ENCODE measurements around the gene PIK3CB. TPM values are rescaled to one million over a fixed set of nuclear protein-coding genes. Genes with fewer than 3 reads are reported as not detected.

Gene PIK3CB
- total RNA-seq, 4 donors from 2014 or later = 24.9 to 94.7 (median 36.8) TPM

DNA sequence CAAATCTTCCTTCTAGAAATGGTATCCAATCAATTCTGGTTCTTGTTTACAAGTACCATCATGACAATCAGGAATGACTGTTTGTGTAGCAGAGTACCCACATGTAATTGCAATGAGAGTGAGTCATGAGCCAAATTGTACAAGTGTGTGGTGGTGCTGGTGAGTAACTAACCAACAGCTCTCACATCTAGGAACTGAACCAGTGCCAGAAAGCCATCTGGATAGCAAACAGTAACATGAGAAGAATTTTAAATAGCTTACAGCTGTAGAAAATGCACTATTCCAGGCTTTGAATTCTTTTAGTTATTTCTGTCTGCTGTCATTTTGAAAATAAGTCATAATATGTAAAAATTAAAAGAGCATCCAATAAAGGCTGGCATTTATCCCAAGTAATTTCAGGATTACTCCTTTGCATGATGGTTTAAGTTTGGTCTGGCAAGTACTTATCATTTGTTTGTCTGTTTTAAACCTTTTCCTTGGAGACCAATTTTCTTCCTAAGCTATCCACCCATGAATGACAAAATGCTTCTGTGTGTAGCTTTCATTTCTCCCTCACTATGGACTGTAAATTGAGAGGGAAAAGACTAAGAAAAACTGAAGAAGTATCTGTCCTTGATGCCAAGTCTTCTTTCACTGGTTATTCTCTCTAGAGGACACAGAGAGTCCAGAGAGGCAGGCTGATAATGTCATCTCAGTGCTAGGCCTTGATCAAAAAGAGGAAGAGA, 60.0 kb downstream of the PIK3CB start:
- peak; percentile 75 to 89 for DNase-seq
- peak overlapping the region; percentile 77 to 86 (median 78) for H3K27ac ChIP-seq
- no peaks in the 10 kb centered on the region for H3K36me3 ChIP-seq
- in situ Hi-C loops (cut with MboI; ENCODE audit: low sequenced_read_pairs in 4 of 4) = no loop called here
- TF ChIP-seq, protein P1, sequence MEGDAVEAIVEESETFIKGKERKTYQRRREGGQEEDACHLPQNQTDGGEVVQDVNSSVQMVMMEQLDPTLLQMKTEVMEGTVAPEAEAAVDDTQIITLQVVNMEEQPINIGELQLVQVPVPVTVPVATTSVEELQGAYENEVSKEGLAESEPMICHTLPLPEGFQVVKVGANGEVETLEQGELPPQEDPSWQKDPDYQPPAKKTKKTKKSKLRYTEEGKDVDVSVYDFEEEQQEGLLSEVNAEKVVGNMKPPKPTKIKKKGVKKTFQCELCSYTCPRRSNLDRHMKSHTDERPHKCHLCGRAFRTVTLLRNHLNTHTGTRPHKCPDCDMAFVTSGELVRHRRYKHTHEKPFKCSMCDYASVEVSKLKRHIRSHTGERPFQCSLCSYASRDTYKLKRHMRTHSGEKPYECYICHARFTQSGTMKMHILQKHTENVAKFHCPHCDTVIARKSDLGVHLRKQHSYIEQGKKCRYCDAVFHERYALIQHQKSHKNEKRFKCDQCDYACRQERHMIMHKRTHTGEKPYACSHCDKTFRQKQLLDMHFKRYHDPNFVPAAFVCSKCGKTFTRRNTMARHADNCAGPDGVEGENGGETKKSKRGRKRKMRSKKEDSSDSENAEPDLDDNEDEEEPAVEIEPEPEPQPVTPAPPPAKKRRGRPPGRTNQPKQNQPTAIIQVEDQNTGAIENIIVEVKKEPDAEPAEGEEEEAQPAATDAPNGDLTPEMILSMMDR (IDR thresholded peaks at IDR 0.05 in 4 of 5, conservative IDR thresholded peaks at IDR 0.05 in 1 of 5) = no peak
- TF ChIP-seq POLR2A (IDR thresholded peaks at IDR 0.05) = no peak
- intact Hi-C loops (cut with DNase I; ENCODE audit: low total_unique reads) = loop anchor here (2.0 to 10.0 kb wide), 3 partner anchors 24 to 140 kb away; partner anchors contain the start of gene PIK3CB
- no peaks in the 10 kb centered on the region for H3K9me3 ChIP-seq
- peak; percentile 99 for ATAC-seq
- no peaks in the 10 kb centered on the region for H3K27me3 ChIP-seq
- no peak overlapping the region for H3K4me3 ChIP-seq
- H3K4me1 ChIP-seq = peaks cover 26 to 43% of the 10 kb centered on the region in 2 donors

DNA sequence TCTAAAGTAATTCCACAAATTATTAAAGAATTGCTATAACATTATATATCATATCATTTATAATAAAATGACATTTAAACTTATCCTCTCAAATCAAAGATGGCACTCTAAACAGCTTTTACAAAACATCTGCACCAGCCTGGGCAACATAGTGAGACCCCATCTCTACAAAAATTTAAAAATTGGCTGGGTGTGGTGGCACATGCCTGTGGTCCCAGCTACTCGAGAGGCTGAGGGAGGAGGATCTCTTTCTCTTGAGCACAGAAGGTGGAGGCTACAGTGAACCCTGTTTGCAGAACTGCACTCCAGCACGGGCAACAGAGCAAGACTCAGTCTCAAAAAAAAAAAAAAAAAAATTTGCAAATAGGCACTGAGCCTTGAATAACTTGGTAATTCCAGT, 63.1 kb downstream of the PIK3CB start:
- no peaks in the 10 kb centered on the region for H3K9me3 ChIP-seq
- intact Hi-C loops (cut with DNase I; ENCODE audit: low total_unique reads) = loop anchor here (10.0 kb wide), 1 partner anchor 143 kb away; no protein-coding TSS in a partner anchor
- no peak for ATAC-seq
- in situ Hi-C loops (cut with MboI; ENCODE audit: low sequenced_read_pairs in 4 of 4) = no loop called here
- peaks cover 29 to 33% of the 10 kb centered on the region in 2 donors for H3K4me1 ChIP-seq
- H3K36me3 ChIP-seq = peaks cover 0 to 9% of the 10 kb centered on the region in 2 donors
- DNase-seq = no peak
- no peak overlapping the region for H3K4me3 ChIP-seq
- no peaks in the 10 kb centered on the region for H3K27me3 ChIP-seq
- H3K27ac ChIP-seq = no peak overlapping the region
- TF ChIP-seq, protein P1 (IDR thresholded peaks at IDR 0.05 in 4 of 5, conservative IDR thresholded peaks at IDR 0.05 in 1 of 5) = no peak
- no peak for TF ChIP-seq POLR2A (IDR thresholded peaks at IDR 0.05)

DNA sequence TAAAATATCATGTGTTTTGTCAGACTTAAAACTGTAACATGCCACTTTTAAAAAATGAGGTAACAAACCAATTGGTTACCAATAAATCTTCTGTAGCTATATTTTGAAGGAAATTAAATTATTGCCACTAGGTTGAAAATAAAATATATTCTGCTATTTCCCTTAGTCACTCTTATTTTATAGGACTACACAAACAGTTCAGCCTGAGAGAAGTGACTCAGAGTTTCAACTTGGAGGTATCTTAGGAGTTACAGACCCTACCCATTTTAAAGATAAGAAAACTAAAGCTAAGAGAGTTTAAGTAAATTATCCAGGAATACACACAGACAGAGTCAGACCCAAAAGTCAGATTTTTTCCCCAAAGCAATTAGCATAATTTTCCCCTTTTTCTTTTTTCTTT, 65.1 kb downstream of the PIK3CB start:
- intact Hi-C loops (cut with DNase I; ENCODE audit: low total_unique reads) (loop anchor here (10.0 kb wide), 1 partner anchor 145 kb away; no protein-coding TSS in a partner anchor), in situ Hi-C loops (cut with MboI; ENCODE audit: low sequenced_read_pairs in 4 of 4) (no loop called here)
- peaks cover 9 to 17% of the 10 kb centered on the region in 2 donors for H3K4me1 ChIP-seq
- DNase-seq (no peak), ATAC-seq (no peak)
- H3K27ac ChIP-seq = no peak overlapping the region
- H3K36me3 ChIP-seq = peaks cover 0 to 9% of the 10 kb centered on the region in 2 donors
- no peak overlapping the region for H3K4me3 ChIP-seq
- no peaks in the 10 kb centered on the region for H3K9me3 ChIP-seq
- no peaks in the 10 kb centered on the region for H3K27me3 ChIP-seq
- TF ChIP-seq, protein P1 (IDR thresholded peaks at IDR 0.05 in 4 of 5, conservative IDR thresholded peaks at IDR 0.05 in 1 of 5) = no peak
- no peak for TF ChIP-seq POLR2A (IDR thresholded peaks at IDR 0.05)

DNA sequence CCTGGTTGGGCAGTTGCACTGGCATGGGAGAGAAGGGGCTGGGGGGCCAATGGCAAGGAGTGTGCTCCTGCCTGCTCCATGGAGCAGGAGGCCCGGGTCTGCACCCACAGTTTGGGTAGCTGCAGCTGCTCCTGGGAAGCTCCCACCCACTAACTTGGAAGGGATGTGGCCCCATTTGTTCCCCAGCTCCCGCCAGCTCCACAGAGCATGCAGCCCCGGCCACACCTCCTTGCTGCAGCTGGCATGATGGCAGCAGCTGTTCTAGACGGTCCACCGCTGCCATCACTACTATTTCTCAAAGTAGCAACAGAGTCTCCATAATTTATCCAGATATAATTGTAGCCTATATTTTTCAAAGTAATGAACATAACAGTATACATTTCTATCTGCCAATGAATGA, 65.8 kb downstream of the PIK3CB start:
- no peak for TF ChIP-seq POLR2A (IDR thresholded peaks at IDR 0.05)
- TF ChIP-seq, protein P1 (IDR thresholded peaks at IDR 0.05 in 4 of 5, conservative IDR thresholded peaks at IDR 0.05 in 1 of 5) = no peak
- in situ Hi-C loops (cut with MboI; ENCODE audit: low sequenced_read_pairs in 4 of 4) = no loop called here
- no peak for ATAC-seq
- no peak overlapping the region for H3K4me3 ChIP-seq
- H3K27me3 ChIP-seq = no peaks in the 10 kb centered on the region
- no peak for DNase-seq
- H3K27ac ChIP-seq = no peak overlapping the region
- no peaks in the 10 kb centered on the region for H3K9me3 ChIP-seq
- peaks cover 3 to 10% of the 10 kb centered on the region in 2 donors for H3K4me1 ChIP-seq
- intact Hi-C loops (cut with DNase I; ENCODE audit: low total_unique reads) = no loop called here
- H3K36me3 ChIP-seq = peaks cover 0 to 9% of the 10 kb centered on the region in 2 donors
